Right ventricle myocardium superior (tissue), 1 donor: ENCODE data around the gene TPM1. TPM values are rescaled to one million over a fixed set of nuclear protein-coding genes. Genes with fewer than 3 reads are reported as not detected.
"Not testable (repeated sequence)": the region's sequence is repeated elsewhere in the genome, so short reads cannot be mapped to it uniquely, and the experiment has no call there.

Experiments used
- ATAC-seq: fragments of 200-7000 bp; cut with Tn5 transposase; one replicate; pipeline ENCODE4 v1.9.1; 2020; ENCODE audit warnings: mild to moderate bottlenecking; ENCODE audit not compliant: poor library complexity
- DNase-seq: peaks from one replicate; pipeline ENCODE4 v3.0.0-alpha.2; 2020
- intact Hi-C: fragments of 100-400 bp; cut with DNase I; formaldehyde crosslinking; loops from one replicate; pipeline ENCODE4 v1.11.2; 2022
- long read RNA-seq: library from polyadenylated mRNA; unstranded; transcript quantifications from one replicate; pipeline ENCODE4 v2.0.0, GENCODE V29; 2021
- total RNA-seq: library from RNA; stranded (reverse); fragmentation: NEBNext Ultra II Directional; extraction: Animal tissue kit (Norgen Biotek cat#: 25700); gene quantifications from one replicate; pipeline ENCODE4 v1.2.1, GENCODE V29; 2021
- donor health status: DM: no; HTN: yes; CAD: no; lungs with severe emphysema.

Gene TPM1
- 12,703 TPM for total RNA-seq
- long read RNA-seq, transcript TPM1-207 (10 exons, 1,049 nt): major isoform, 15,408 of 17,106 reads
- long read RNA-seq, transcript TPM1-222 (2 exons, 537 nt): minor isoform, 19 of 17,106 reads
- long read RNA-seq, transcript TPM1-230 (10 exons, 1,100 nt): minor isoform, 445 of 17,106 reads
- long read RNA-seq, transcript TPM1-208 (8 exons, 943 nt): minor isoform, 36 of 17,106 reads
- long read RNA-seq, partial matches to known transcripts: 795 of 17,106 reads
- long read RNA-seq, other reads (novel, unspliced or antisense): 339 of 17,106 reads

- intact Hi-C loops: loop anchor here (5.0 kb wide), 3 partner anchors 85 to 260 kb away; no protein-coding TSS in a partner anchor
- DNase-seq (peak; percentile 92), ATAC-seq (peak; percentile 78)
Observed at GRCh38 chr15:63041974-63042876, at the start of gene TPM1. Gene TPM1 (plus strand): TSS chr15:63042747. CDS start chr15:63042830, 83 bp downstream.

DNA sequence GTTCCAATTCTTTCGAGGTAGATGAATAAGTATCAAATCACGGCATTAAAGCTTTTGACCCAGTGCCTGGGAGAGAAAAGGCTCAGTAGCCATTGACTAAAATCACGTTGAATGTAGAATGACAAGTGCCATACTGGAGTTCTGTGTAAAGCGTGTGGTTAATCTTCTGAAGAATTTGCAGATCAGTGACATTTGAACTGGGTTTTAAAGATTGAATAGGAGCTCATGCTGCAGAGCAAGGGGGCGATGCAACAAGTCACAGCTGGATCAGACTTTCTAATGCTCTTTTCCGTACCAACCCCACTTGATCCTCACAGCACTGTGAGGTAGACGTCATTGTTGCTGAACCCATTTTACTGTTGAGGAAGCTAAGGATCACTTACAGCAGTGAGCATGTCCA lies 49.5 kb upstream of the TPM1 start:
- intact Hi-C loops: no loop called here
- DNase-seq (no peak), ATAC-seq (no peak)

DNA sequence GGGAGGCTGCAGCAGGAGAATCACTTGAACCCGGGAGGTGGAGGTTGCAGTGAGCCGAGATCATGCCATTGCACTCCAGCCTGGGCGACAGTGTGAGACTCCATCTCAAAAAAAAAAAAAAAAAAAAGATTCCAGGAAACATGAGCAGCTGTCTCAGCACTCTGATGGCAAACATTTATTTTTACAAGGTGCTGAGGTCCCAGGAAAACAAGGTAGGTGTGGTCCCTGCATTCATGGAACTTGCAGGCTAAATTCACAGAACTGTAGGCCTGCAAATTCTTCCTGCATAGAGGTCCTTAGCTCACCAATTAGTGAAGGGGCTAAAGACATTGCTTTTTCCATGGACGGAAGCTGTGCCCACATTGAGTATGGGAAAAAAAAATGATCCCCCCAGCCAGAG lies 48.9 kb upstream of the TPM1 start:
- intact Hi-C loops, DNase-seq, ATAC-seq: not testable (repeated sequence)

- ATAC-seq (no peak), DNase-seq (no peak)
- intact Hi-C loops: no loop called here
Observed at GRCh38 chr15:62994439-62994838, 48.1 kb upstream of the TPM1 start.

- DNase-seq (no peak), ATAC-seq (no peak)
- intact Hi-C loops: no loop called here
Observed at GRCh38 chr15:62994975-62995681, 47.4 kb upstream of the TPM1 start.

DNA sequence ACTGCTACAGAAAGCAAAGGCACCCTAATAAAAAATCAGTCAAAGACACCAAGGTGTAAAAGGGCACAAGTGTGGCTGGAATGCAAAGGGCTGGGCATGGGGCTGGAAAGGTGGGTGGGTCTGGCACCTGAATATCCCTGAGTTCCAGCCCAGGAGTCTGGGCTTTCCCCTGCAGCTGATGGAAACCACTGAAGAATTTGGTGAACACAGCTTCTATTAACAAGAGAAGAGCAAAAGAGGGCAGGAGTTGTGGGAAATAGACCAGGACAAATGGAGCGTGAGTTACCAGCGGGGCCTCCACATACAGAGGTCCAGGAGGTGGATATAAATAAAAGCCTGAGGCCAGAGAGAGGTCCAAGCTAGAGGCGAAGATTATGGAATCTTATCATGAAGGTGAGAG lies 45.1 kb upstream of the TPM1 start:
- intact Hi-C loops: no loop called here
- ATAC-seq: no peak
- DNase-seq: no peak

DNA sequence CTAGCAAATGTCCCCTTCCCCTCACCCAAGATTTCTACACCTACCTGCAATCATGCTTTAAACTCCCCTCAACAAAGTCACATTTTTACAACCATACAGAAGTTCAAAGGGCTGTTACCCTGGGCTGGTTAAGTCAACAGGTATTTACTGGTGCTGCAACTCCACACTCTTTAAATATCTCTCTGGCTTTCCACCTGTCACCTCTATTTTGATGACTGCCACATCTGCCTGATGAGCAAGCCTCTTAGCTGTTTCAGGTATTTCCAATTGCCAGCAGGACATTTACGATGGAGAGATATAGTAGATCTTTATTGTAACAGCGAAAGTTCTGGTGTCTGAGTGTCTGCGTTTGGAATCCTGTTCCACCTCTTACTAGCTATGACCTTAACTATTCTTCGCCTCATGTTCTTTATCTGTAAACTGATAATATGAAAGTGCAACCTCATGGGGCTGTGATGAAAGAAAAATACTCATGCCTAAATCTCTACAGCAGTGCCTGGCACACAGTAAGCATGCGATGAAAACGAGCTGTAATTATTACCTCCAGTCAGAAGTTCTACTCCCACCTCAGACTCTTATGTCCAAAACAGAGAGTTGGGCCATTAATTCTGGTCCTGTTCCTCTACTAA lies 44.2 kb upstream of the TPM1 start:
- peak; percentile 42 for ATAC-seq
- intact Hi-C loops: no loop called here
- DNase-seq: no peak

GRCh38 chr15:62999178-62999577 lies 43.4 kb upstream of the TPM1 start:
- no peak for ATAC-seq
- DNase-seq: no peak
- intact Hi-C loops: no loop called here

DNA sequence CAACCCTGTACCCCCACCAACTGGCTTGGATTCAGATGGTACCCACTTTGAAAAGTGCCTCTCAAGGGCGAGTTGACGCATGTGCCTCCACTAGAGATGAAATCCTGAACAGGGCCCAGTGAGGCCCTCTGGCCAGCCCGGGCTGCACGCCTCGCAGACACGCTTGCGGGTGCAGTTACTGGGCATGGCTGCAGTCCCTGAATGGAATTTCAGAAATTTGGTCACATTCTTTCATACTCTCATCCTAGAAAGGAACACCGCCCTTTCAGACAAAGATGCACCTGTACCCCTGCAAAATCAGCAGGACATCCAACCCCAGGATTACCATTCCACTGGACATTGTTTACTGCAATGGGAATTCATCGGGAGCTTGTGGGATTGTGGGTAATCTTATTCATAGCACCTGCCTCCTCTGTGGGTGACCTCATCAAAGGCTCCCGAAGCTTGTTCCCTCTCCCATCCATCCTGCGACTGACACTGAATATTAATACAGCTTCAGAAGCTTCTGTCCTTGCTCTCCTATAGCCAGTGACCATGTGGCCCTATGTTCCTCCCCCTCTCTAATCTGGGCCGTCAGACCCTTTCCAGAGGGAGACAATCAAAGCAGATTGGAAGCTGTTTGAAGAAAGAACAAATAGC lies 42.5 kb upstream of the TPM1 start:
- DNase-seq: no peak
- intact Hi-C loops: no loop called here
- ATAC-seq: peak; percentile 73

DNA sequence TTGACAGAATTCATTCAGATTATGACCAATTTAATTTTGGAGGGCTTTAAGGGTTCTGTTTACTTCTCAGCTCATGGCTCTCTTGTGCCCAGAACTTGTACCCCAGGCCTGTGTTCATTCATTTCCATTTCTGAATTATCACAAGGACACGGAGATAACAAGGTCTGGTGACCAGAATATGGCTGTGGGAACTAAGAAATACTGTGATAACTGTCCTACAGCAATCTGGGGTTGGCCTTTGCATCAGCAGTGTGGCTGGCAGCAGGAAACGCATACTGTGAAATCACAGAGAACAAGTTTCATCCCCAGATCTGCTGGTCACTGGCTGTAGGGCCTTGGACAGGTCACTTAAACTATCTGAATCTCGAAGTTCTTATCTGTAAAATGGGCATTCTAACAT lies 41.8 kb upstream of the TPM1 start:
- intact Hi-C loops: no loop called here
- no peak for DNase-seq
- peak; percentile 78 for ATAC-seq

DNA sequence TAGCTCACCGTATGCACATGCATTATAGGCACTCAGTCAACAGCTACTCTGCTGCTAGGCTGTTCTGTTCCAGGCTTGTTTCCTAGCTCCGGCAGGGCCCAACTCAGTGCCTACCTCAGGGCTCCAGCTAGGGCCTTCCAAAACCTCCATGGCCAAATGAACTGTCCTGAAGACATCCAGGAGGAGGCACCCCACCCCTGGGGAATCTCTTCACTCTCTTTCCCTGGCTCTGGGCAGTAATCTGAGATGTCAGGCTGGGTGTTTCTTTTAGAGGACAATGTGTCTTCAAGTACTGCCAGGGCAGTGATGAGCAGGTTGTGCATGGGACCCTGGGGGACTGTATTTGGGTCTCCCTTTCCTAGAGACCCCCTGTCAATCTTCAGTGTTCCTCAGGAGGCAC lies 38.3 kb upstream of the TPM1 start:
- no peak for ATAC-seq
- intact Hi-C loops: no loop called here
- DNase-seq: no peak

DNA sequence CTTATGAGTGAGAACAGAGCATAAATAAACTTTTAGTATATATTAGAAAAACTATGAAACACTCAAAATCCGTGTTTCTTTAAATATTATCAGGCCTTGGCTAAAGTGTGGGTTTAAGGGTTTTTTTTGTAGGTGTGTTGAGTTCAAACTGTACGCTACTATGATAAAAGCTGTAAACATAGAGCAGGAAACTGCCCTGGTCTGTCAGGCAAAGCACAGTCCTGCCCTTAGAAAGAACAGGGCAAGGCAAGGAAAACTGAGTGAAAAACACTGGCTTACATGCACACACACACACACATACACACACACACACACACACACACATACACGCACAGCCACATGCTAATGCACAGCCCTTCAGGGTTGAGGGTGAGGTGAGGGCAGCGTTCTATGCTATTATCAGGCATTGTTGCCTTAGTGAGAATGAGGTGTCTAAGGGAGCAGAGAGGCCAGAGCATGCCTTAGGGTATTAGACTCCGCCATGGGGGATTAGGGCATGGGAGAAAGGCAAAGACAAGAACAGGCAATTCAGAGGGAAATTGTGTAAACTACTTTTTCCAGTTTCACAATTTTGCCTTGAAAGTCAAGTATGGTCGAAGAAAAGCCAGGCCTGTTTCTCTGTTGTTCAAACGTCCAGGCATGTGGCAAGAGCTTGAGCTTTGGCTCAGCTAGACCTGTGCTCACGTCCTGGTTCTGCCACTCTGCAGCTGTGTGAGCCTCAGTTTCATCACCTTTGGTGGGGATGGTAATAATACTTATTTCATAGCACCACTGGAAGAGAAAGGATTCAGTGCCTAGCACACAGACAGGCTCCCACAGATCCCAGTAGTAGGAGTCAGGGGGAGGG lies 36.3 kb upstream of the TPM1 start:
- ATAC-seq: peak; percentile 60
- intact Hi-C loops: no loop called here
- no peak for DNase-seq

DNA sequence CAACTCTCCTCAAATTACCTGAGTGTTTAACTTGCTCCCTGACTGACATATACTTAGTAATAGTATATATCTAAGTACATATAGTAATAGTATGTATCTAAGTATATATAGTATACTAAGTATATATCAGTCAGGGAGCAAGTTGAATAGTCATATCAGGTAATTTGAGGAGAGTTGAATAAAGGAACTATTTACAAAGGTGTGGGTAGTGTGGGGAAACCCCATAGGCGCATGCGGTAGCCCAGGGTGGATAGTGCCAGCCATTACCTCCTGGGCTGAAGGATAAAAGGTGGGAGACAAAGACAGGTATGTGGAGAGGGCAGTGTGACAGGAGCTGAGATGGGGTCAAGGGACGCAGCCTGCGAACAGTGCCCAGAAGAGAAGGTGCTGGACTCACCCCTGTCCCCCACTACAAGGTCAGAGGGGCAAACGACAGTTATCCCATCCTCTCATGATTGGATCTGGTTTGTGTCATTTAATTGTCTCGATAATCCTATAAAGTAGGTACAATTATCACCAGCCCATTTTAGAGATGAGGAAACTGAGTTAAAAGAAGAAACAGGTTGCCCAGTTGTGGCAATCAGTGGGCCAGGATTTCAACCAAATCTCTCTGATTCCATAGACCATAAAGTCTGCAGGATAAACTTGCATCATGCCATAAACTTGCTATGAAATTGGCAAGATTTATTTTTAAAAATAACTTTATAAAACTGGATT lies 34.1 kb upstream of the TPM1 start:
- intact Hi-C loops: no loop called here
- ATAC-seq: no peak
- no peak for DNase-seq

DNA sequence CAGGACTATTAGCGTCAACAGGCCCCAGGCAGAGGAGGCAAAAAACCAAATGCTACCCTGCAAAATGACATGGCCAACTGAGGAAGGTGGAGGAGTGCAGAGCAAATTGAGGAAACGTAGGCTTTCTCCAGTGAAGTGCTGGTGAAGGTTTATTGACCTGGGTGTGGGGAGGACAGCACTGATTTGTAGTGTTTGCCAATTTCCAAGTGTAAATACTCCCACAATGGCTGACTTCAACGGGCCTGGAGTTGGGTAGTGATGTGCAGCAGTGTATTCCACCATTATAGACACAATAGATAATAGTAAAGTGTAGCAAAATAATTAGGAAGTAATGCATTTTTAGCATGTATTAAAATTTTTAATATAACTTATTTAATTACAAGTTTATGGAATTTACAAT lies 32.2 kb upstream of the TPM1 start:
- intact Hi-C loops: no loop called here
- no peak for DNase-seq
- ATAC-seq: no peak

GRCh38 chr15:63010920-63011693 lies 31.4 kb upstream of the TPM1 start:
- intact Hi-C loops: no loop called here

GRCh38 chr15:63012444-63012843 lies 30.1 kb upstream of the TPM1 start:
- ATAC-seq: no peak
- no peak for DNase-seq
- intact Hi-C loops: no loop called here

More at GRCh38 chr15:63010920-63011693, 31.4 kb upstream of the TPM1 start:
- DNase-seq (no peak), ATAC-seq (no peak)
